ENCODE measurements around the gene ATP1A4.

ATP1A4 gene

DNA sequence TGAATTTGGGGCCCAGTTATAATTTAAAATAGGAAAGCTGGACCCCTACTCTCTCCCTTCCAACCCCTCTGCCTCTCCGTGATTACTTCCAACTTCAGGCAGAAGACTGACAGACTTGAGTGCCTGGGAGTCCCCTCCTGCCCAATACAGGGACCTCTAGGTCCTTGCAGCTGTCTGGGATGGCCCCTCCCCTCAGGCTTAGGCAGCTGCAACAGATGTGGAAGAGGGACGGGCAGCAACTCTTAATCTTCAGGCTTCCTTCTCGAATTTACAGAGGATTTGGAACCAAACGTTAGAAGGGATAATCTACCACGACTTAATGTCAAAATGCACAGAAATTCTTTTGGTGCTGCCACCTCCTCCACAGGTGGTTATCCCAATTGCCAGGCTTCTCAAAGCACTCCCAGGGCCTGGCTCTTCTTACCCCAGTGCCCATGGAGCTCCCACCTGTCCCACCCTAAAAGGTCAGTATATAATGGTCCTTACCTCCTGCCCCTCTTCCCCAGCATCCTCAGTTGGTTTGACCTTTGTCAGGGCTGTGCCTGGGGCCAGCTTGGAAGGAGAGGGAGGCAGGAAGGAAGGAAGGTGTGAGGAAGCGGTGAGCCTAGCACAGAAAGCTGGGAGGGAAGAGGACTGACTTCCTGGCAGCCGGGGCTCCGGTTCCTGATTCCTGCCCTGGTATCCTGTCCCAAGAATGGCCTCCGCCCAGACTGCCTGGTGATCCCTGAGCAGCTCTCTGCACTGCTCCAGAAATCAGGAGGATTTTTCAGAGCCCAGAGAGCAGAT, 56.6 kb downstream of the ATP1A4 start:
- DNase-seq, result no peak

DNA sequence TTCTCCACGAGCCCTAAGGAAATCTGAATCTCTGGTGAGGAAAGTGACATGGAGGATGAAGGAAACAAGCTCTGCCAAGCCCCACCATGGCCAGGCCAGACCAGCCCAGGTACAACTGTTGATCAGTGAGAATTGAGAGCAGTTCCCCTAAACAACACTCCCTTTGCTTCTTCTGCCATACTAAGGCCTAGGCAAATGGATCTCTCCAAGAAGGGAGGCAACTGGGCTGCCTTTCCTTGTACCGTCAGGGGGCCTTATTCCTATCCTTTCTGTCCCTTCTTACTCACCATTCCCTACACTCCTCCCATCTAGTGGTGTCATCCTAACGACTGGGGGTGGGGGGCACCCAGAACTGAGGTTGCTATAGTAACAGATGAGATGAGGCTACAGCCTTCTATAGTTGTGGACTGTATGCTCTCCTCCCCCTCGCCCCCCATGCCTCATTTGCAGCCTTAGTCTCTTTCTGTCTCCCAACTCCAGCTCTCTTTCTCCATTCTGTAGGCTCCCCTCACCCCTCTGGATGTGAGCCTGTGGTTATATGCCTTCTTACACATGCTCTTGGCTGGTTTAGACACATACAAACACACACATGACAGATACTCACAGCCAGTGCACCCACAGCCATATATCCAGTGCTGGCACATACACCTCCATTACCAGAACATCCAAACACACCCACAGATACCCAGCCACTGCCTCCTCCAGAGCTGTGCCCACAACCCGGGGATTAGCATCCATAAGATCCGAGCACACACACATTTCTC, 57.3 kb downstream of the ATP1A4 start:
- DNase-seq, result no peak

DNA sequence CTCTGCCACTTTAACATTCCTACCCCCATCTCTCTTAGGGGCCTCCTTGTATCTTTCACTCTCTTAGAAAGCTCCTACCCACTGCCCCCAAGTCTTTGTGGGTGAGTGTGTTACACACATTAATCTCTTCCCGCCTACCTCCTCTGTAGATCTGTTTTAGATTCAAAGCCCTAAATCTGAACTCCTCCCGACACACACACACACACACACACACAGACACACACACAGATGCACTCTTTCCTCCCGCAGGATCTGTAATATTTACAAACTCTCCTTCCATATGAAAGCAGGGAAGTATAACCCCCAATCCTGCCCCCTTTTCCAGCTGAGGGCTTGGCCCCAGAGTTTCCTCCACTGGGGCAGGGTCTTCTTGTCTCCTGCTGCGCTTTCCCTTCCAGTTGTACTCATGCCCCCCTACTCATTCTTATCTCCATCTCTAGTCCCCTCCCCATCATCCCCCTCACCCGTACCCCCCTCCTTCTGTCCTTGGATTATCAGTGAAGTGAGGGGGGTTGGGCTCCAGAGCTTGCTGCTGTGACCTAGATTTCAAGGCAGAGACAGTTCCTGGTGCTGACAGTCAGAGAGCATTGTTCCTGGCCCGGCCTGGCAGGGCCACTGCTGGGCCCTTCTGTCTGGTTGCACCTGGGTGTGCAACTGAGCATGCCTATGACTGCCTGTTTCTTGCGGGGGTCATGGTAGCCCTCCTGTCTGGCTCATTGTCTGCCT, 58.1 kb downstream of the ATP1A4 start:
- DNase-seq, result no peak

DNA sequence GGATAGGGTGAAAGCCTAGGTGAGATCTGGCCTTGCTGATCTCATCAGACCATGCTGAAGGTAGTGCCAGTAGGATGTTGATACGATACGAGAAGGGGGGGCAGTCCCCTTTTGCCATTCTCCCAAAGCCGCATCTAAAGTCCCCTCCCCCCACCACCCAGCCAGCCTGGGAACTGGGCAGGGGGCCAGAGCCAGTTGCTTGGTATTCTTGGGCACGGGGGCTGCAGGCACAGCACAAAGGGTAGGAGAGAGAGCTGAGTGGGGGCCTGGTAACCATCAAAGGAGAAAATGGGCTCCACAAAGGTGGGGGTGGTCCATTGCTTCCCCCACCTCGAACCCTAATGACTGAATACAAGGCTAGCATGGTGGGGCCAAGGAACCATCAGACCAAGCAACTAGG, 59.2 kb downstream of the ATP1A4 start:
- DNase-seq, result no peak

DNA sequence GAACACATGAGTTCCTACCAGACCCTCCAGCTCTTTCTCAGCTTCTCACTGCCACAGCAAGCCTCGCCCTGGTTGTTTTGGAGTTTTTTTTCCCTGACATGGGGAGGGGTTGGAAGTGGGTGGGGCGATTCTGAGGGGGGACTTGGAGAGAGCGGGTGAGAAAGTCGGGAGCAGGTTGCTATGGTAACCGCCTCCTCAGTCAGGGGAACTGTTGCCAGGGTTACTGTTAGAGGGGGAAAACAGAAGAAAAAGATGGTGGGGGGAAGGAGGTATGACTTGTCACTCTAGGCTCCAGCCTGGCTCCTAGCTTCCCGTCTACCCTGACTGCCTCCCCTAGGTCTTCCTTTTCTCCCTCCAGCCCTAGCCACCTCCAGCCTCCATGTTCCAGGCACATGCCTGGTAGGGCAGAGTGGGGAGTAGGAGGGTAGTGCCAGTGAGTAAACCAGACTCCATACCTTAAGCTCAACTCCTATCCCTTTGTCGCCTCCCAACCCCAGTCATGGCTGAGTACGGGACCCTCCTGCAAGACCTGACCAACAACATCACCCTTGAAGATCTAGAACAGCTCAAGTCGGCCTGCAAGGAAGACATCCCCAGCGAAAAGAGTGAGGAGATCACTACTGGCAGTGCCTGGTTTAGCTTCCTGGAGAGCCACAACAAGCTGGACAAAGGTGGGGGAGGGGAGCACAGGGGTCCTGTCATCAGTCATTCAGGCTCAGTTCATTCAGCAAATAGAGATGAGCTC, 59.8 kb downstream of the ATP1A4 start:
- no peak for DNase-seq

DNA sequence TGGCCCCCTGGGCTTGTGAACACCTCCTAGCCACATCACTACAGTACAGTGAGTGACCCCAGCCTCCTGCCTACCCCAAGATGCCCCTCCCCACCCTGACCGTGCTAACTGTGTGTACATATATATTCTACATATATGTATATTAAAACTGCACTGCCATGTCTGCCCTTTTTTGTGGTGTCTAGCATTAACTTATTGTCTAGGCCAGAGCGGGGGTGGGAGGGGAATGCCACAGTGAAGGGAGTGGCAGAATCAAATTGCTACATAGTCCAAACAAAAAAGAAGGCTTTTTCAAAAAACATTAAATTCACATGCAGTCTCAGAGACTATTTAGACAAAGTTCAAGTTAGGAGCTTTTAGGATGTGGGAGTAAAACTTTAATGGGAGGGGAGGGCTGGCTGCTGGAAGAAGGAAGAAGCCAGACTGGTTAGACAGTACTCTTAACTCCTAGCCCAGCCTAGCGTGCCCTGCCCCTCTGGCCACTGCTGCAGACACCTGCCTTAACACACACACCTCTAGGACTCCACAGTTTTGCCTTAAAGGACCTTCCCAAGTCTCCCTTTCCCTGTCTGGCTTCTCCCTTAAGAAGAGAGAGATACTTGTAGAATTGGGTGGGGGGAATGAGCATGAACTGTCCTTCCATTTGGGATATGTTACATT, 63.2 kb downstream of the ATP1A4 start:
- DNase-seq, result no peak

DNA sequence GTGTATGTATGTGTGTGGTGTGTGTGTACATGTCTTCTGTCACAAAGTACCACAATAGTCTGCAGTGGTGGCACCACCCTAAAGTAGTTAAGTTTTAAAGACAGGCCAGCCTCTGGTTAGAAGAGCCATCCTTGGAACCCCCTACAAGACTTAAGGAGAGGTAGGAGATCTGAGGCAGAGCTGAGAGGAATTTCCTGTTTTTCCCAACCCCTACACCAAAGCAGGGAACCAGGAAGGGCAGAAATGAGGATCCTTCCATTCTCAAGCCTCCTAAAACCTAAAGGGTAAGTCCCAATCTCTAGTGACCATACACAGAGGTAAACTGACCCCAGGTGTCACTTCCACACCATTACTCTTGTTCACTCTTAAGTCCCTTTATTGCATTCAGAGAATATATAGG, 64.9 kb downstream of the ATP1A4 start:
- no peak for DNase-seq

DNA sequence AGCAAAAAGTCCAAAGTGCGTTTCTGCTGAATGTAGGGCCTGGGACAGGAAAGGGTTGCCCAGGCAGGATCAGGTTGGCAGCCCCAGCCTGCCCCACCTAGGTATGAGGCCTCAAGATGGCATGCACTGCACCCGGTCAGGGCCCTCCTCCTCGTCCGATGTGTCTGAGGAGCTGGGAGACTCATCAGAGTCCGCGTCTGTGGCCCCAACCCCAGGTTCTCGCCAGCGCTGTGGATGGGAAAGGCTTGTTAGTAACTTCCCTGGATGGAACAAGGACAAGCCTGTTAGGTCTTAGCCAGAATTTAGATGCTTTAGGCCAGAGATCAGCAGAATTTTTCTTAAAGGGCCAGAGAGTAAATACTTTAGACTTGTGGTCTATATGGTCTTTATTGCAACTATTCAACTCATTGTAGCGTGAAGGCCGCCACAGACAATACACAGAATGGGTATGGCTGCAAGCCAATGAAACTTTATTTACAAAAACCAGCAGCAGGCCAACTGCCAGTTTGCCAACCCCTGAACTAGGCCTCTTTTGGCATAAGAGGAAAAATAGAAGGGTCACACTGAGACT, 66.2 kb downstream of the ATP1A4 start:
- DNase-seq, result no peak

DNA sequence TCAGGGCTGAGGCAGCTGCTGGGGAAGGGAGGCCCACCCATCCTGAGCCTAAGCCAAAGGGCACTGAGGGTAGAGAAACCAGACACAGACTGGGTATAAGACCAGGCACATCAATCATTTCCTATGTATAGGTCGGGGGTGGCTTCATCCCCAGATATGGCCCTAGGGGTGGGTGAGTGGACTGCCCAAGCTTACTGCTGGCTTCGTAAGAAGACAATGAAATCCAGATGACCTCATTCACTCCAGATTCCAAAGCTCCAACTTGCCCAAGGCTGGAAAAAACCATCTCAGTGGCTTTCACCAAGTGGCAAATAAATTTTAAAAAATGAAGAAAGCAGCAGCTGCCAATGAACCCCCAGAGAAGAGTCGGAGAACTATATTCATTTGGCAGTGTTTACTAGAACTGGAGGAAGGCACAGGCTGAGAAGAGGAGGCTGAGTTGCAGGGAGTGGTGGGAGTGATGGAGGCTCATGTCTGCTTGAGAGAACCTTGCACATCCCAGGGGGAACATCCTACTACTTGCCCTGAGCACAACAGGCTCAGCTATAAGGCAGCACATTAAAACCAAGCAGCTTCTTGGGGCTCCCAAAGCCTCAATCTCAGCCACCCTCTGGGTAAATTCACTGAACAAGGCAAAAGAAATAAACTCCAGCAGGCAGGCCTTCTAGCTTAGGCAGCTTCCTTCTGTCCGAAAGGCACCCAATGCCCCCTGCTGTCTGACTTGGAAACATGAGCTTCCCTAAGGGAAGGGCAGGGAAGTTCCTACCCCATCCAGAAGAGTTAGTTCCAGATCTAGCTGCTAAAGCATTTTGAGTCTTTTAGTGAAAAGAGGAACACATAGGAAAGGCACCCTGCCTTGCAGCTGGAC, 67.9 kb downstream of the ATP1A4 start:
- no peak for DNase-seq

DNA sequence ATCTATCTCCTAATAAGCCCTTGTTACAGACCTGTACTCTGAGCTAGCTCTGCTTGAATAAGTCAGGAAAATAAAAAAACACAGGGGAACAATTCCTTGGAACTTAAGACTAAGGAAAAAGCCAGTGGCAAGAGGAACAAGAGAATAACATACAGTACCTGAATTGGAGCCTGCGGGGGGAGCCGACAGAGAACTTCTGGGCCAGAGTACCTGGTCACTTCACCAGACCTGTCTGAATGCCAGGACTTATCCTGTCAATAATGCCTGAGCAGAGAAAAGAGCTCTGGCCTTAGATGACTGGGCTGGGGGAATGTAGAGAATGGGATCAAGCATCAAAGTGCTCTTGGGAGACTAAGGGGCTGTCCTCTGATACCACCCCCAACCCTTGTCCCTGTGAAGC, 68.9 kb downstream of the ATP1A4 start:
- DNase-seq, result no peak

DNA sequence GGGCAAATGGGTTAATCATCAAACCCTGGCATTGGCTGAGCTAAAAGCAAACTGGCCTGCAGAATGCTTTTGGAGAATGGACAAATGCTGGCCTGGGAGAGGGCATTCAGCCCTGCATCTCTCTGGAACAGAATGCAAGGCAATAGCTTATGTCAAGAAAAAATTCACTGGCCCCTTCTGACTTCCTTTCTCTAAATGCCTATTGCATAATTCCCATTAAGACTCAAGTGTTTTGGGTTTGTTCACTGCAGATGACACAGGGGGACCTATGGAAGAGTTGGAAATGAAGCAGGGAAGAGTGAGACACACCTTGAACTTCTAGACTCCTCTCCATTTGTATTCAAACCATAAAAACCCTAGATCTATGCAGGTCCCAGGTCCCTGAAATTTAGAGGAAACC, 69.7 kb downstream of the ATP1A4 start:
- DNase-seq, result no peak

DNA sequence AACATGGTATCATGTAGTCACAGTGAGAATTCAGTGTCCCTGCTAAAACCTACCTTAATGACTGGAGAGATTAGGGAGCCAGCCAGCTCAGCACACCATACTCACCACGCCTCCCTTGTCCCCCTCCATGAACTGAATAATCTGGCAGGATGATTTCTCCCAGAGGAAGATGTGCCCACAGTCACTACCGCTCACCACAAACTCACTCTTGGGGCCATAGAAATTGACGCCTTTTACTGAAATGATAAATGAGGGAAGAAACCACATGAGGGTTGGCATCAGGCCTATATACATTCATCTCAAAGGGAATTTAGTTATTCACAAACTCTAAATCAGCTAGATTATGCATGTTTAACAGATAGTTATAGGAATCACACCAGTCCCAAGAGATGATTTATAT, 71.1 kb downstream of the ATP1A4 start:
- no peak for DNase-seq

DNA sequence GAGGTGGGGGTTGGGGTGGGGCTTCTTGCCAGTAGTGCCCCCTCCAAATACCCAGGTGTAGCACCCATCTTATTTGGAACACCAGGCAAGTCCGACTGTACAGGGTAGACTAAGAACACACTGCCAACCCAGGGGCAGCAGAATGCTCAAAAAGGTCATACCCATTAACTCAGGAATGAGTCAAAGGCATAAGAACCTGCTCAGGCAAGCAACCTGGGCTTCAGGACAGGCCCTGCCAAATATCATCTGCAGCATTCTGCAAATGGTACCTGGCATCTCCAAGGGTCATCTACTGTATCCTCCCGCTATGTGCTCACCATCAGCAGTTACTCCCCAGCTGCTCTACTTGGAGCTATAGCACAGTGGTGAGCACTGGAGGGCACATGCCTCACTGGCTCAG, 73.2 kb downstream of the ATP1A4 start:
- DNase-seq, result no peak

DNA sequence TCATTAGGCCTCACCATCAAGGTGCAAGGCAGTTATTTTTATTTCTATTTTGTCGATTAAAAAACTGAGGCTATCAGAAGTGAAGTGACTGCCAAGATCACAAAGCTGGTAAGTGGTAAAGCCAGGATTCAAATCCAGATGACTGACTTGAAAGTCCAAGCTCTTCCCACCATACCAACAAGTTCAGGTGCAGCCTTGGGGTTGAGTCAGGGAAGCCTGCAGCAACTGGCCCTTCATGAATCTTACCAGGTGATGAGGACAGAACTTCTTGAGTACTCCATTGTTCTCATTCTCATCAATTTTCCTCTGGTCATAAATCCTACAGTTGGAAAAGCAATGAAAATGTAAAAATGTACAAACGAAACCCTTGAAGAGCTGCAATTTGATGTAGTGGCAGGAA, 73.9 kb downstream of the ATP1A4 start:
- no peak for DNase-seq

DNA sequence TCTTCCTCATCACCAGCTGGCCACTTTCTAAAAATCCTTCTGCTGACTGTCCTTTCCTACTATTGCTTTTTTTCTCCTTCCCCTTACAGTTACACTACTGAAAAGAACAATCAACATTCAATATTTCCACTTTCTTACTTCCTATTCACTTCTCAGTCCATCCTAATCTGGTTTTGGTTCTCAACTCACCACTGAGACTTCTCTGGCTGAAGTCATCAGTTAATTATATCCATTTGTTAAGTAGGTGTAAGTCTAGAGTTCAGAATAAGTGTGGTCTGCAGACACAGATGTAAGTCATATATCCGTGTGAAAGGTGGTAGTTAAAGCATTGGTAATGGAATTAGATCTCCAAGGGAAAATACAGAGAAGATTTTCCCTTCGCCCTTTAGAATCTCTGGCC, 75.2 kb downstream of the ATP1A4 start:
- DNase-seq, result no peak

DNA sequence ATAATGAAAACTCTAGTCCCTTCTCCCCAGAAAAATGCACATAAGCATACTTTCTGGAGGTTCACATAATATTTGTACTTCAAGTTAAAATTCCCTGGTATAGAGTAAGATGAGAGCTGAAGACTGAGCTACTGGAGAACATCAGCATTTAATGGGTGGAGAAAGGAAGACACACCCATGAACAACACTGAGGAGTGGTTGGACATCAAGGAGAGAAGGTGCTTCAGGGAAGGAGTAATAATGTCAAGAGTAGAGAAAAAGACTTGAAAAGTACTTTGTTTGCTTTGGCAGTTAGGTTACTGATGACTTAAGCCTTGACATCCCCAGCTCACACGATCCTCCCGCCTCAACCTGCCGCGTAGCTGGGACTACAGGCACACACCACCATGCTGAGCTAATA, 75.6 kb downstream of the ATP1A4 start:
- DNase-seq, result no peak

DNA sequence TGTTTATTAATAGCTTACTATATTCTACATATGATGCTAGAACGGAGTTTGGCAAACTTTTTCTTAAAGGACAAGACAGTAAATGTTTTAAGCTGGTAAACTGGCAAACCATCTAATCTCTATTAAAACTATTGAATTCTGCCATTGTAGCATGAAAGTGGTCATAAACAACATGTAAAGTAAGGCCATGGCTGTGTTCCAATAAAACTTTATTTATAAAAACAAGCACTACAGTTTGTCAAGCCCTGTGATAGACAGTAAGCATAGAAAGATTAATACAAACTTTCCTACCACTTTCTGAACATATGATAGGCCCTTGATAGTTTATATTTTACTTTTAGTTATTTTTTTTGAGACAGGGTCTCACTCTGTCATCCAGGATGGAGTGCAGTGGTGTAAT, 76.2 kb downstream of the ATP1A4 start:
- no peak for DNase-seq

DNA sequence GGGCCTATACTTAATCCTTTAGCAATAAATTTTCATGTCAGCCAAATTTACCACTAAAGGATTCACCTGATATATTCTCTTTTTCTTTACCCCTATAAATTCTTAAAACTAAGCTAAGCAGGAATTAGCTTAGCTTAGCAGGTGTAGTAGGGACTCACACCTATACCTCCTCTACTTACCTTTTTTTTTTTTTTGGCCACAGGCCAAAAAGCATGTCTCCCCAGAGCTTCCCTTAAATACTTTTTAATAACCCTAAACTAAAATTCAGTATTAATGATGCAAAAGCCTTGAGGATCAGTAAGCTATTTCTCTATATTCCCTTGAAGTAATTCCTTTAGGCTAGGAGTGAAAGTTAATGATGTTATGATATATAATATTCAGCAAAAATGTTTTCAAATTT, 77.0 kb downstream of the ATP1A4 start:
- no peak for DNase-seq

DNA sequence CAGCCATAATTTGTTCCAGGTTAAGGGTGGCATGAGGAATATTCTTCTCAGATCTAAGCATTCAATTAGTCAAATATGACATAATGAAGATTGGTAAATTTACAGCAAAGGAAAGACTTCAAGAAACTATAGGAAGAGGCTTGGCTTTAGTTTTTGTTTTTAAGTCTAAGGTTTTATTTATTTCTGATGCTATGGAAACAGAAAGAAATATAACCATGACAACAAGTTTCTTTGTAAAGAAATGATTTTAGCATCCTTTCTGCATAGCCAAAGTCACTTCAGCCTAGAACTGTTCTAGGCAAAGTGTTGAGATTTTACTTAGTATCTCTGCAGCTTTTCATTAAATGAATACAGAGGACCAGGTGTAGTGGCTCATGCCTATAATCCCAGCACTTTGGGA, 81.5 kb downstream of the ATP1A4 start:
- DNase-seq, result no peak

Data from bone marrow (tissue), 2 donors.